Ovary (tissue), 9 donors: Measurements from ENCODE around the gene BPTF. TPM values are rescaled to one million over a fixed set of nuclear protein-coding genes. Genes with fewer than 3 reads are reported as not detected.

Experiments used
- DNase-seq, 5 donors: peaks; one replicate each; pipeline ENCODE4 v3.0.0-alpha.2; 2019 to 2020
- H3K27ac ChIP-seq, 2 donors: fragments of 200-600 bp; one replicate each; pipeline versions ENCODE4 v1.5.1 to v1.8.0; 2019 to 2022
- H3K27me3 ChIP-seq: fragments of 200-600 bp; one replicate; pipeline ENCODE4 v1.8.0; 2022
- H3K36me3 ChIP-seq: fragments of 200-600 bp; sonication (generic); one replicate; pipeline ENCODE4 v1.5.1; 2019
- H3K4me1 ChIP-seq: one replicate; pipeline ENCODE4 v1.8.1; 2013; ENCODE audit warnings: mild to moderate bottlenecking, moderate library complexity; ENCODE audit not compliant: insufficient read depth
- H3K4me3 ChIP-seq: fragments of 200-600 bp; sonication (generic); one replicate; pipeline ENCODE4 v1.5.1; 2017
- H3K9me3 ChIP-seq, 2 donors: fragments of 200-600 bp in 1 of 2; sonication (generic) in 1 of 2; one replicate each; pipeline versions ENCODE4 v1.5.1 to v1.8.1; 2013 to 2019; ENCODE audit warnings: mild to moderate bottlenecking in 1 of 2, moderate library complexity in 1 of 2
- CTCF ChIP-seq, 3 donors: fragments of 450-650 bp in 2 of 3; fragments of 200-600 bp in 1 of 3; IDR thresholded peaks; one replicate each; pipeline versions ENCODE4 v1.5.1 to v1.8.0; 2016 to 2022; ENCODE audit warnings: antibody characterized with exemption in 3 of 3, mild to moderate bottlenecking in 1 of 3
- EP300 ChIP-seq: sonication (generic); formaldehyde crosslinking; IDR thresholded peaks from one replicate; pipeline ENCODE4 v1.6.1; 2017; ENCODE audit warnings: antibody characterized with exemption
- POLR2A ChIP-seq: fragments of 450-650 bp; IDR thresholded peaks from one replicate; pipeline ENCODE4 v1.6.1; 2017; ENCODE audit warnings: antibody characterized with exemption, mild to moderate bottlenecking, moderate library complexity
- WGBS, 3 donors: extraction: QIAGEN DNeasy Blood & Tissue Kit in 1 of 3; methylation state at CpG; one replicate each; pipeline versions ENCODE4 v1.1.5 to v1.1.7; 2013 to 2017; 5-methylcytosine and 5-hydroxymethylcytosine counted together
- intact Hi-C, 4 donors: fragments of 100-400 bp; cut with DNase I; formaldehyde crosslinking; loops; one replicate each; pipeline versions ENCODE4 v1.11.0 to v1.15.1; 2022 to 2023
- polyA plus RNA-seq, 2 donors: library from polyadenylated mRNA; stranded (reverse); fragments of 200-250 nt in 1 of 2; fragments of 350-450 nt in 1 of 2; fragmentation: Illumina TruSeq in 1 of 2; extraction: RNeasy Lipid Tissue Mini Kit (QIAGEN cat#74804) in 1 of 2; gene quantifications; one replicate each; pipeline ENCODE4 v1.2.3, GENCODE V29; 2013 to 2014
- total RNA-seq, 7 donors: library from RNA; depleted of rRNA in 2 of 7; stranded (reverse); fragments of >200 nt in 2 of 7; fragmentation: NEBNext Ultra II Directional in 3 of 7; extraction: Animal tissue kit (Norgen Biotek cat#: 25700) in 3 of 7; gene quantifications; one replicate each; pipeline versions ENCODE4 v1.1.0 to v1.2.4, GENCODE V29; 2016 to 2023
- donor health status: DM: no; HTN: no; CAD: no; lungs with moderate emphysema.
- donor health status: DM: no; HTN: no; CAD: no.
- donor health status: Bipolar disorder and iron deficiency.
- donor health status: DM: yes; HTN: yes; CAD: no.
- donor health status: DM: no; HTN: no; CAD: no.
- donor health status: DM: yes; HTN: yes; CAD: no.

BPTF gene
- total and polyA plus RNA-seq, 9 donors: 28.5 to 120 (median 91.7) TPM

- Histone ChIP-seq H3K27ac (no peak overlapping the region), H3K36me3 (no peaks in the 10 kb centered on the region), H3K4me1 (peaks cover 3% of the 10 kb centered on the region), H3K4me3 (no peak overlapping the region), H3K27me3 (no peaks in the 10 kb centered on the region), H3K9me3 (no peaks in the 10 kb centered on the region)
- WGBS, 3 donors: 65 to 78% (median 66%) methylated on average over 2 of the region's 2 CpGs
- intact Hi-C loops: no loop called here
- TF ChIP-seq EP300: no peak
- no peak for TF ChIP-seq POLR2A
- DNase-seq: no peak
Measured at GRCh38 chr17:67998466-67998865, 173.2 kb downstream of the BPTF start.

- peaks cover 3% of the 10 kb centered on the region for H3K4me1 ChIP-seq
- H3K9me3 ChIP-seq: no peaks in the 10 kb centered on the region
- 94 to 97% (median 94%) methylated on average over 3 of the region's 3 CpGs for WGBS, 3 donors
- H3K27me3 ChIP-seq: no peaks in the 10 kb centered on the region
- H3K36me3 ChIP-seq: no peaks in the 10 kb centered on the region
- intact Hi-C loops: no loop called here
- H3K4me3 ChIP-seq: no peak overlapping the region
- TF ChIP-seq CTCF (IDR thresholded peaks at IDR 0.05) (no peak), POLR2A (no peak), EP300 (no peak)
- no peak for DNase-seq
- H3K27ac ChIP-seq: no peak overlapping the region
Measured at GRCh38 chr17:67999291-67999911, 174.1 kb downstream of the BPTF start.

GRCh38 chr17:68004201-68004600 lies 178.9 kb downstream of the BPTF start:
- intact Hi-C loops: no loop called here
- 74 to 94% (median 89%) methylated on average over 3 of the region's 3 CpGs for WGBS, 3 donors

GRCh38 chr17:68006797-68007196 lies 181.5 kb downstream of the BPTF start:
- no peak for DNase-seq
- TF ChIP-seq EP300 (no peak), CTCF (IDR thresholded peaks at IDR 0.05) (no peak), POLR2A (no peak)
- H3K4me3 ChIP-seq: no peak overlapping the region
- no peak overlapping the region for H3K27ac ChIP-seq
- H3K27me3 ChIP-seq: no peaks in the 10 kb centered on the region
- 28 to 52% (median 43%) methylated on average over 6 of the region's 6 CpGs for WGBS, 3 donors
- intact Hi-C loops: no loop called here
- H3K36me3 ChIP-seq: no peaks in the 10 kb centered on the region
- H3K4me1 ChIP-seq: no peaks in the 10 kb centered on the region
- H3K9me3 ChIP-seq: no peaks in the 10 kb centered on the region

More at GRCh38 chr17:68004201-68004600, 178.9 kb downstream of the BPTF start:
- Histone ChIP-seq H3K4me3 (no peak overlapping the region), H3K4me1 (no peaks in the 10 kb centered on the region), H3K27ac (no peak overlapping the region), H3K9me3 (no peaks in the 10 kb centered on the region), H3K36me3 (no peaks in the 10 kb centered on the region), H3K27me3 (no peaks in the 10 kb centered on the region)
- no peak for DNase-seq
- TF ChIP-seq CTCF (IDR thresholded peaks at IDR 0.05) (no peak), EP300 (no peak), POLR2A (no peak)

GRCh38 chr17:68011199-68011665 lies 185.9 kb downstream of the BPTF start:
- Histone ChIP-seq H3K36me3 (no peaks in the 10 kb centered on the region), H3K27ac (no peak overlapping the region), H3K4me1 (no peaks in the 10 kb centered on the region), H3K9me3 (no peaks in the 10 kb centered on the region), H3K27me3 (no peaks in the 10 kb centered on the region), H3K4me3 (no peak overlapping the region)
- intact Hi-C loops: no loop called here
- DNase-seq: no peak
- TF ChIP-seq CTCF (IDR thresholded peaks at IDR 0.05) (peak in 1 of 3 donors; percentile 15), EP300 (no peak)
- 47 to 53% (median 49%) methylated on average over 20 of the region's 20 CpGs for WGBS, 3 donors
